HL-60 (cell line): ENCODE results near the gene TNIP1.

ENCODE experiments used
- DNase-seq, 2 experiments: peaks; one replicate each; pipeline ENCODE4 v3.0.0-alpha.2; 2010 to 2020; ENCODE audit warnings: low read depth in 1 of 2, low spot score in 1 of 2
- H3K27ac ChIP-seq: fragments of 250-450 bp; sonication (Bioruptor Pico); replicated peaks from 2 replicates; pipeline ENCODE4 v1.5.1; 2020; ENCODE audit warnings: mild to moderate bottlenecking, moderate library complexity
- H3K27me3 ChIP-seq: fragments of 250-450 bp; sonication (Bioruptor Pico); 2 replicates; pipeline ENCODE4 v1.5.1; 2021; ENCODE audit warnings: mild to moderate bottlenecking, moderate library complexity; ENCODE audit not compliant: insufficient read depth, poor library complexity, severe bottlenecking
- H3K4me3 ChIP-seq: replicated peaks from 2 replicates; pipeline ENCODE4 v1.5.1; 2011; ENCODE audit warnings: mild to moderate bottlenecking, control low read depth, low read length; ENCODE audit not compliant: insufficient read depth
- GABPA ChIP-seq: IDR thresholded peaks from 2 replicates; pipeline ENCODE4 v1.6.1; 2012; ENCODE audit warnings: low read depth
- POLR2AphosphoS5 ChIP-seq: IDR thresholded peaks from 2 replicates; pipeline ENCODE4 v1.6.1; 2012; ENCODE audit warnings: low read depth
- SPI1 ChIP-seq: IDR thresholded peaks from 2 replicates; pipeline ENCODE4 v1.6.1; 2012; ENCODE audit warnings: low read depth, mild to moderate bottlenecking, borderline replicate concordance
- TF ChIP-seq, protein P1 (sequence below): IDR thresholded peaks from one replicate; pipeline ENCODE4 v1.5.1; 2011; ENCODE audit warnings: low read length, control low read depth, inconsistent platforms; ENCODE audit not compliant: insufficient read depth
- TF ChIP-seq, protein P2 (sequence below): IDR thresholded peaks from 2 replicates; pipeline ENCODE4 v1.6.1; 2012; ENCODE audit warnings: low read depth; ENCODE audit not compliant: insufficient replicate concordance

Gene TNIP1

DNA sequence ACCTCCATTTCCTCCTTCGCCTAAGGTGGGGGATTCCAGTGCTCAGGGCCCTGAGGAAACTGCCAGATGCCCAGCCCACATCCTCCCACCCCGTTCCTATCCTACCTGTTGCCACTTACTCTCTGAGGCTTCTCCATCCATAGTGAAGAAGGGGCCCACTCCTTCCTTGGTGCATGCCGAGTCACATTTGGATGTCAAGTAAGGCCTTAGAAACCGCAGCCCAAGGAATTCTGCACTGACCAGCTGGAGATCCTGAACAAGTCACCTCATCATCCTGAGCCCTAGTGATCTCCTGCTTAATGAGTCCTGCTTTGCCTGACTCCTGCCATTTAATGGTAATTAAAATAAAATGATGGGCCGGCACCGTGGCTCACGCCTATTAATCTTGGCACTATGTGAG lies 6.7 kb upstream of the TNIP1 start:
- no peak for DNase-seq
- Histone ChIP-seq H3K27me3 (no peaks in the 10 kb centered on the region), H3K27ac (no peak overlapping the region), H3K4me3 (no peak overlapping the region)
- TF ChIP-seq, protein P1, sequence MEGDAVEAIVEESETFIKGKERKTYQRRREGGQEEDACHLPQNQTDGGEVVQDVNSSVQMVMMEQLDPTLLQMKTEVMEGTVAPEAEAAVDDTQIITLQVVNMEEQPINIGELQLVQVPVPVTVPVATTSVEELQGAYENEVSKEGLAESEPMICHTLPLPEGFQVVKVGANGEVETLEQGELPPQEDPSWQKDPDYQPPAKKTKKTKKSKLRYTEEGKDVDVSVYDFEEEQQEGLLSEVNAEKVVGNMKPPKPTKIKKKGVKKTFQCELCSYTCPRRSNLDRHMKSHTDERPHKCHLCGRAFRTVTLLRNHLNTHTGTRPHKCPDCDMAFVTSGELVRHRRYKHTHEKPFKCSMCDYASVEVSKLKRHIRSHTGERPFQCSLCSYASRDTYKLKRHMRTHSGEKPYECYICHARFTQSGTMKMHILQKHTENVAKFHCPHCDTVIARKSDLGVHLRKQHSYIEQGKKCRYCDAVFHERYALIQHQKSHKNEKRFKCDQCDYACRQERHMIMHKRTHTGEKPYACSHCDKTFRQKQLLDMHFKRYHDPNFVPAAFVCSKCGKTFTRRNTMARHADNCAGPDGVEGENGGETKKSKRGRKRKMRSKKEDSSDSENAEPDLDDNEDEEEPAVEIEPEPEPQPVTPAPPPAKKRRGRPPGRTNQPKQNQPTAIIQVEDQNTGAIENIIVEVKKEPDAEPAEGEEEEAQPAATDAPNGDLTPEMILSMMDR, result no peak
- TF ChIP-seq POLR2AphosphoS5 (no peak), SPI1 (no peak), GABPA (no peak)
- TF ChIP-seq, protein P2, sequence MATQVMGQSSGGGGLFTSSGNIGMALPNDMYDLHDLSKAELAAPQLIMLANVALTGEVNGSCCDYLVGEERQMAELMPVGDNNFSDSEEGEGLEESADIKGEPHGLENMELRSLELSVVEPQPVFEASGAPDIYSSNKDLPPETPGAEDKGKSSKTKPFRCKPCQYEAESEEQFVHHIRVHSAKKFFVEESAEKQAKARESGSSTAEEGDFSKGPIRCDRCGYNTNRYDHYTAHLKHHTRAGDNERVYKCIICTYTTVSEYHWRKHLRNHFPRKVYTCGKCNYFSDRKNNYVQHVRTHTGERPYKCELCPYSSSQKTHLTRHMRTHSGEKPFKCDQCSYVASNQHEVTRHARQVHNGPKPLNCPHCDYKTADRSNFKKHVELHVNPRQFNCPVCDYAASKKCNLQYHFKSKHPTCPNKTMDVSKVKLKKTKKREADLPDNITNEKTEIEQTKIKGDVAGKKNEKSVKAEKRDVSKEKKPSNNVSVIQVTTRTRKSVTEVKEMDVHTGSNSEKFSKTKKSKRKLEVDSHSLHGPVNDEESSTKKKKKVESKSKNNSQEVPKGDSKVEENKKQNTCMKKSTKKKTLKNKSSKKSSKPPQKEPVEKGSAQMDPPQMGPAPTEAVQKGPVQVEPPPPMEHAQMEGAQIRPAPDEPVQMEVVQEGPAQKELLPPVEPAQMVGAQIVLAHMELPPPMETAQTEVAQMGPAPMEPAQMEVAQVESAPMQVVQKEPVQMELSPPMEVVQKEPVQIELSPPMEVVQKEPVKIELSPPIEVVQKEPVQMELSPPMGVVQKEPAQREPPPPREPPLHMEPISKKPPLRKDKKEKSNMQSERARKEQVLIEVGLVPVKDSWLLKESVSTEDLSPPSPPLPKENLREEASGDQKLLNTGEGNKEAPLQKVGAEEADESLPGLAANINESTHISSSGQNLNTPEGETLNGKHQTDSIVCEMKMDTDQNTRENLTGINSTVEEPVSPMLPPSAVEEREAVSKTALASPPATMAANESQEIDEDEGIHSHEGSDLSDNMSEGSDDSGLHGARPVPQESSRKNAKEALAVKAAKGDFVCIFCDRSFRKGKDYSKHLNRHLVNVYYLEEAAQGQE, result no peak

DNA sequence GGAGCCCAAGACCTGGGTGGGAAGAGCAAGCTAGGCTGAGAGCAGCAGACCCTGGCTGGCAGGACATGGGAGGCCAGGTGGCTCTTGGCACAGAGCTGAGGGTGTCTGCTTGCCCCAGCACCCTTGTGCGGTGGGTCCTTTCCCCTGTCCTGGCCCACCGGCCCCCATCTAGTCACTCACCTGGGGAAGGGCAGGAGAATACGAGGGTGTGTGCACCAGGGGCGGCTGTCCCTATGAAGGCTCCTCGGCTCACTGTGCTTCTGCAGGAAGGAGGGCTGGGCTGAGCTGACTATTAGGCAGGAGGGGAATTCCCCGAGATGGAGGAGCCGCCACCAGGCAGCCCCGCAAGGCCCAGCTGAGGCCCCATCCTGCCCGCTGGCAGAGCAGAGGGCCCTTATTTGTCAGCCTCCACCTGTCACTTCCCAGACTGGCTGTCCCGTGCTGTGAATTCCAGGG lies 6.1 kb upstream of the TNIP1 start:
- Histone ChIP-seq H3K27me3 (no peaks in the 10 kb centered on the region), H3K4me3 (no peak overlapping the region), H3K27ac (no peak overlapping the region)
- no peak for DNase-seq
- no peak for TF ChIP-seq GABPA
- TF ChIP-seq POLR2AphosphoS5, result no peak
- TF ChIP-seq, protein P1, result no peak
- TF ChIP-seq, protein P2, result no peak
- no peak for TF ChIP-seq SPI1

DNA sequence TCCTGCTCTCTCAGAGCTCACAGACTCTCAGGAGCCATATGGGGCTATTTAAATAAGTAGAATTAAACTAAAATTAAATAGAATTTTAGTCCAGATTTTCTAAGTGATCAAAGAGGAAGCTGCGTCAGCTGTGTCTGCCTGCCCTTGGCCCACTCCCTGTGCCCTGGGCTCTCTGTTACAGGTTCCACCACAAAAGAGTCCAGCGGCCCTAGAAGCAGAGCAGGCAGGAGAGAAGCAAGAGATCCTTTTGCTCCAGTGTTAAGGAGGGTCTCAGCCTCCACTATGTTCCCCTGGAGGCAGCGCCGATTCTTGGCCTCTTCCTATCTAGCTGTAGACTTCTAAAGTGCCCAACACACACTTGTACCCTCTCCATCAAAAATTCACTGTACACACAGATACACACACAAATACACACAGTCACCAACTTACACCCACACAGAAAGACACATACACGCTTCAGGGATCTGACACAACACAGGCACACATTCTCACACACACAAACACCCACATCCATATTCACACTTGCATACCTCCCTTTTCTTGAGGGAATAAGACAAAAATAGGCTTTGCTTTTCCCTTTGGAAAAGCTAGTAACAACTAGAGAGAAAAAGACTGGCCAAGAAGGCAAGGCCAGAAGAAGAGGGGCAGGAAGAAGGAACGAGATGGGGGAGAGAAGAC lies 5.5 kb upstream of the TNIP1 start:
- Histone ChIP-seq H3K4me3 (no peak overlapping the region), H3K27me3 (no peaks in the 10 kb centered on the region), H3K27ac (no peak overlapping the region)
- TF ChIP-seq, protein P1, result no peak
- no peak for TF ChIP-seq POLR2AphosphoS5
- TF ChIP-seq, protein P2, result no peak
- TF ChIP-seq SPI1, result no peak
- no peak for TF ChIP-seq GABPA
- no peak for DNase-seq
